DOHH2 (cell line): ENCODE results near the gene STOM.

Source experiments
- H3F3A ChIP-seq: fragments of 200-600 bp; sonication (generic), shearing (Covaris generic); 2 replicates; pipeline ENCODE4 v1.6.0; 2016; ENCODE audit warnings: antibody characterized with exemption, mild to moderate bottlenecking; ENCODE audit not compliant: control insufficient read depth, insufficient read depth
- H3K27ac ChIP-seq: fragments of 200-600 bp; sonication (generic); 2 replicates; pipeline ENCODE4 v1.5.1; 2014; ENCODE audit warnings: low read depth, mild to moderate bottlenecking, low read length, moderate library complexity
- H3K27me3 ChIP-seq: fragments of 200-600 bp; sonication (generic); 2 replicates; pipeline ENCODE4 v1.6.1; 2014; ENCODE audit warnings: mild to moderate bottlenecking, low read length, mixed read lengths; ENCODE audit not compliant: control insufficient read depth
- H3K36me3 ChIP-seq: fragments of 200-600 bp; sonication (generic); 2 replicates; pipeline ENCODE4 v1.6.1; 2014; ENCODE audit warnings: mild to moderate bottlenecking, low read length, moderate library complexity, mixed read lengths; ENCODE audit not compliant: control insufficient read depth
- H3K4me1 ChIP-seq: fragments of 200-600 bp; sonication (generic); 2 replicates; pipeline ENCODE4 v1.6.1; 2014; ENCODE audit warnings: mild to moderate bottlenecking, low read length, mixed read lengths; ENCODE audit not compliant: control insufficient read depth
- H3K4me2 ChIP-seq: fragments of 200-600 bp; sonication (generic); 2 replicates; pipeline ENCODE4 v1.6.0; 2014; ENCODE audit warnings: mild to moderate bottlenecking, low read length, moderate library complexity
- H3K4me3 ChIP-seq: fragments of 200-600 bp; sonication (generic); 2 replicates; pipeline ENCODE4 v1.5.1; 2014; ENCODE audit warnings: mild to moderate bottlenecking, low read length, mixed read lengths
- H3K79me2 ChIP-seq: fragments of 200-600 bp; sonication (generic); 2 replicates; pipeline ENCODE4 v1.6.1; 2014; ENCODE audit warnings: mild to moderate bottlenecking, low read length, mixed read lengths; ENCODE audit not compliant: control insufficient read depth
- H3K9me2 ChIP-seq: fragments of 200-600 bp; sonication (generic); replicated peaks from 2 replicates; pipeline ENCODE4 v1.6.1; 2014; ENCODE audit warnings: mild to moderate bottlenecking, low read length, mixed read lengths; ENCODE audit not compliant: control insufficient read depth
- H3K9me3 ChIP-seq: fragments of 200-600 bp; sonication (generic); 2 replicates; pipeline ENCODE4 v1.6.1; 2014; ENCODE audit warnings: antibody characterized with exemption, low read length, mixed read lengths; ENCODE audit not compliant: control insufficient read depth, insufficient read depth
- H4K20me1 ChIP-seq: fragments of 200-600 bp; sonication (generic); 2 replicates; pipeline ENCODE4 v1.6.0; 2014; ENCODE audit warnings: low read depth, mild to moderate bottlenecking, antibody characterized with exemption, low read length, moderate library complexity; ENCODE audit not compliant: control insufficient read depth, insufficient read depth
- EZH2phosphoT487 ChIP-seq: fragments of 200-600 bp; sonication (generic); IDR thresholded peaks from 2 replicates; pipeline ENCODE4 v1.6.1; 2017; ENCODE audit warnings: borderline replicate concordance, mild to moderate bottlenecking, antibody characterized with exemption, low read length, moderate library complexity, mixed read lengths
- TF ChIP-seq, protein P1 (sequence below): fragments of 200-600 bp; sonication (generic); IDR thresholded peaks from one replicate; pipeline ENCODE4 v1.5.1; 2014; ENCODE audit warnings: antibody characterized with exemption, mild to moderate bottlenecking, low read depth, low read length; ENCODE audit not compliant: poor library complexity, severe bottlenecking

Gene STOM

GRCh38 chr9:121313458-121314152 lies 56.4 kb downstream of the STOM start:
- H3K9me2 ChIP-seq = no peaks in the 10 kb centered on the region
- TF ChIP-seq EZH2phosphoT487 = no peak
- TF ChIP-seq, protein P1, sequence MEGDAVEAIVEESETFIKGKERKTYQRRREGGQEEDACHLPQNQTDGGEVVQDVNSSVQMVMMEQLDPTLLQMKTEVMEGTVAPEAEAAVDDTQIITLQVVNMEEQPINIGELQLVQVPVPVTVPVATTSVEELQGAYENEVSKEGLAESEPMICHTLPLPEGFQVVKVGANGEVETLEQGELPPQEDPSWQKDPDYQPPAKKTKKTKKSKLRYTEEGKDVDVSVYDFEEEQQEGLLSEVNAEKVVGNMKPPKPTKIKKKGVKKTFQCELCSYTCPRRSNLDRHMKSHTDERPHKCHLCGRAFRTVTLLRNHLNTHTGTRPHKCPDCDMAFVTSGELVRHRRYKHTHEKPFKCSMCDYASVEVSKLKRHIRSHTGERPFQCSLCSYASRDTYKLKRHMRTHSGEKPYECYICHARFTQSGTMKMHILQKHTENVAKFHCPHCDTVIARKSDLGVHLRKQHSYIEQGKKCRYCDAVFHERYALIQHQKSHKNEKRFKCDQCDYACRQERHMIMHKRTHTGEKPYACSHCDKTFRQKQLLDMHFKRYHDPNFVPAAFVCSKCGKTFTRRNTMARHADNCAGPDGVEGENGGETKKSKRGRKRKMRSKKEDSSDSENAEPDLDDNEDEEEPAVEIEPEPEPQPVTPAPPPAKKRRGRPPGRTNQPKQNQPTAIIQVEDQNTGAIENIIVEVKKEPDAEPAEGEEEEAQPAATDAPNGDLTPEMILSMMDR = no peak
- no peak overlapping the region for H3K4me2 ChIP-seq
- no peak overlapping the region for H3K27ac ChIP-seq
- H3K4me1 ChIP-seq = no peaks in the 10 kb centered on the region
- no peaks in the 10 kb centered on the region for H3F3A ChIP-seq
- H3K79me2 ChIP-seq = no peaks in the 10 kb centered on the region
- no peaks in the 10 kb centered on the region for H4K20me1 ChIP-seq
- no peaks in the 10 kb centered on the region for H3K9me3 ChIP-seq
- no peak overlapping the region for H3K4me3 ChIP-seq
- H3K27me3 ChIP-seq = no peaks in the 10 kb centered on the region
- H3K36me3 ChIP-seq = no peaks in the 10 kb centered on the region

DNA sequence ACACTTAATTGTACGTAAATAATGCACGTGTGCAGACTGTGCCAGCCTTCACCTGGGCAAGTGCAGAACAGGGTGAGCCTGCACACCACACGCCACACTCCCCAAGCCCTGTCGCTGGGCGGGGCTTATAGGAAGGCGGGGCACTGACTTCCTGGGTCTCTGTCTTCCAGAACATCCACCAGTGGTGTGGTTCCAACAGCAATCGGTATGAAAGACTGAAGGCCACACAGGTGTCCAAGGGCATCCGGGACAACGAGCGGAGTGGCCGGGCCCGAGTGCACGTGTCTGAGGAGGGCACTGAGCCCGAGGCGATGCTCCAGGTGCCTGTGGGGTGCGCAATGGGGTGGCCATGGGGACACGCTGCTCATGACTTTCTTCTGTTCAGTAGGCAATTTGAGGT lies 57.9 kb downstream of the STOM start:
- Histone ChIP-seq H3K36me3 (no peaks in the 10 kb centered on the region), H3K27ac (no peak overlapping the region), H3K79me2 (no peaks in the 10 kb centered on the region), H3K4me2 (no peak overlapping the region), H3K9me2 (no peaks in the 10 kb centered on the region), H3K9me3 (no peaks in the 10 kb centered on the region), H3F3A (no peaks in the 10 kb centered on the region), H3K4me1 (no peaks in the 10 kb centered on the region), H4K20me1 (no peaks in the 10 kb centered on the region), H3K4me3 (no peak overlapping the region), H3K27me3 (no peaks in the 10 kb centered on the region)
- no peak for TF ChIP-seq EZH2phosphoT487
- TF ChIP-seq, protein P1 = no peak

DNA sequence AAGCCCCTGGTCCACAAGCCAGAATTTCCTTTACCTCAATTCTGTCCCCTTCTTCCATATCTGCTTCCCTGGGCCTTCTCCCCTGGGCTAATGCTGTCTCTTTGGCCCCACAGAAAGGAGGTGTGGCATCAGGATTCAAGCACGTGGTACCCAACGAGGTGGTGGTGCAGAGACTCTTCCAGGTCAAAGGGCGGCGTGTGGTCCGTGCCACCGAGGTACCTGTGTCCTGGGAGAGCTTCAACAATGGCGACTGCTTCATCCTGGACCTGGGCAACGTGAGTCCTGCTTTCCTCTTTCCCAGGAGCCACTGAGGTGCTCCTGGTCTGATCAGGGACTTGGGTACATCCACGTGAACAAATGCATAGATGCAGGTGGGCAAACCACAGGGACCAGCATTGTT lies 59.5 kb downstream of the STOM start:
- Histone ChIP-seq H3K27me3 (no peaks in the 10 kb centered on the region), H3K36me3 (no peaks in the 10 kb centered on the region), H4K20me1 (no peaks in the 10 kb centered on the region), H3K79me2 (no peaks in the 10 kb centered on the region), H3K4me1 (no peaks in the 10 kb centered on the region), H3K9me3 (no peaks in the 10 kb centered on the region), H3K4me2 (no peak overlapping the region), H3K27ac (no peak overlapping the region), H3K4me3 (no peak overlapping the region), H3K9me2 (no peaks in the 10 kb centered on the region), H3F3A (no peaks in the 10 kb centered on the region)
- no peak for TF ChIP-seq EZH2phosphoT487
- TF ChIP-seq, protein P1 = no peak
